ENCODE results near the gene WDR70.
"Not testable (repeated sequence)": the region's sequence is repeated elsewhere in the genome, so short reads cannot be mapped to it uniquely, and the experiment has no call there.

The WDR70 gene

GRCh38 chr5:37379100-37379628 is at the start of gene WDR70:
Gene WDR70 (plus strand): TSS chr5:37379318. CDS start chr5:37379368, 50 bp downstream.
- peak; percentile 95 for DNase-seq

GRCh38 chr5:37334754-37335153 is 44.4 kb upstream of the WDR70 start:
- DNase-seq = not testable (repeated sequence)

- not testable (repeated sequence) for DNase-seq
These were observed 36.4 kb upstream of the WDR70 start for GRCh38 chr5:37342741-37343140.

GRCh38 chr5:37355161-37355560 is 24.0 kb upstream of the WDR70 start:
- no peak for DNase-seq

- DNase-seq = no peak
These were observed 8.6 kb upstream of the WDR70 start for GRCh38 chr5:37370550-37370863.

- DNase-seq = peak; percentile 92
These were observed 8.0 kb upstream of the WDR70 start, which contains the start of gene NUP155 for GRCh38 chr5:37370864-37371726. Gene NUP155 (minus strand): TSS chr5:37371106. CDS start chr5:37370977, 129 bp downstream.

- DNase-seq = no peak
These were observed 4.0 kb upstream of the WDR70 start for GRCh38 chr5:37375091-37375490.

GRCh38 chr5:37378066-37378465 is 1.1 kb upstream of the WDR70 start:
- not testable (repeated sequence) for DNase-seq

GRCh38 chr5:37391591-37391990 is 12.5 kb downstream of the WDR70 start:
- DNase-seq = peak; percentile 85

- DNase-seq = peak; percentile 24
These were observed 17.2 kb downstream of the WDR70 start for GRCh38 chr5:37396352-37396751.

- DNase-seq = no peak
These were observed 21.4 kb downstream of the WDR70 start for GRCh38 chr5:37400501-37400900.

GRCh38 chr5:37412515-37412914 is 33.4 kb downstream of the WDR70 start:
- no peak for DNase-seq

- DNase-seq = not testable (repeated sequence)
These were observed 36.3 kb downstream of the WDR70 start for GRCh38 chr5:37415456-37415855.

- DNase-seq = no peak
These were observed 38.2 kb downstream of the WDR70 start for GRCh38 chr5:37417347-37417746.

GRCh38 chr5:37424441-37424840 is 45.3 kb downstream of the WDR70 start:
- DNase-seq = no peak

- no peak for DNase-seq
These were observed 48.9 kb downstream of the WDR70 start for GRCh38 chr5:37428044-37428443.

GRCh38 chr5:37435261-37435660 is 56.1 kb downstream of the WDR70 start:
- DNase-seq = no peak

GRCh38 chr5:37436146-37436934 is 57.2 kb downstream of the WDR70 start:
- no peak for DNase-seq

- no peak for DNase-seq
These were observed 58.6 kb downstream of the WDR70 start for GRCh38 chr5:37437711-37438110.

GRCh38 chr5:37445783-37446182 is 66.7 kb downstream of the WDR70 start:
- not testable (repeated sequence) for DNase-seq

GRCh38 chr5:37448941-37449340 is 69.8 kb downstream of the WDR70 start:
- DNase-seq = no peak

GRCh38 chr5:37451991-37452390 is 72.9 kb downstream of the WDR70 start:
- DNase-seq = not testable (repeated sequence)

GRCh38 chr5:37453252-37453651 is 74.1 kb downstream of the WDR70 start:
- not testable (repeated sequence) for DNase-seq
